Erythroblast (primary cell): ENCODE data around the gene H6PD.

Experiments used
- GATA1 ChIP-seq: IDR thresholded peaks from 2 replicates; pipeline ENCODE4 v1.6.1; 2011; ENCODE audit warnings: low read depth, mild to moderate bottlenecking, control low read depth, low read length, moderate library complexity
- POLR2A ChIP-seq: IDR thresholded peaks from 2 replicates; pipeline ENCODE4 v1.6.1; 2011; ENCODE audit warnings: mild to moderate bottlenecking, low read length

DNA sequence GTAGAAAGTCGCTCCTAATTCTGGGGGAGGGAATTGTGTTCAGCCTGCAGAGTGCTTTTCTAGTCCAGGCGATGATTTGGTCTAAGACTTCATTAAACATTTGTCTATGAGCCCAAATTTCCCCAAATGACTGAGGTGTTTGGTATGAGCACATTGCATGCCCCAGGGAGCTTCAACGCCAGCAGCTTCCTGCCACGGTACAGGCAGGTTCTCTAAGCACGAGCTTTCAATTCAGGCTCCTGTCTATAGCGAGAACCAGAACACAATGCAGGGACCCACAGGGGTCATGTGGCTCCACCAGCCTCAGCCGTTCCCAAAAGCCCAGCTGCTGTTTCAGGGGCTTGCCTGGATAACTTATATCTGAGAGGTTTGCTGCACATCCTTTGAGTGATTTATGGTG lies 34.1 kb upstream of the H6PD start:
- TF ChIP-seq POLR2A: no peak
- TF ChIP-seq GATA1: no peak
